ENCODE data around the gene PGAP6. TPM values are rescaled to one million over a fixed set of nuclear protein-coding genes. Genes with fewer than 3 reads are reported as not detected.
"Not testable (repeated sequence)": the region's sequence is repeated elsewhere in the genome, so short reads cannot be mapped to it uniquely, and the experiment has no call there.

PGAP6 gene
- total RNA-seq, 1 donor from 2014 or later: 47.6 TPM

- no peak overlapping the region for H3K4me3 ChIP-seq
- H3K9me3 ChIP-seq: no peaks in the 10 kb centered on the region
- intact Hi-C loops (cut with DNase I): no loop called here
- no peak overlapping the region for H3K27ac ChIP-seq
- no peak for TF ChIP-seq CTCF (IDR thresholded peaks at IDR 0.05)
- H3K4me1 ChIP-seq: no peaks in the 10 kb centered on the region
- no peak for DNase-seq (ENCODE audit: low spot score in 2 of 2)
- peaks cover 6 to 39% of the 10 kb centered on the region in 2 donors for H3K36me3 ChIP-seq
- no peaks in the 10 kb centered on the region for H3K27me3 ChIP-seq
These were observed 36.0 kb downstream of the PGAP6 start for GRCh38 chr16:345772-346171.

- H3K9me3 ChIP-seq: no peaks in the 10 kb centered on the region
- intact Hi-C loops (cut with DNase I): no loop called here
- no peaks in the 10 kb centered on the region for H3K27me3 ChIP-seq
- no peak for TF ChIP-seq CTCF (IDR thresholded peaks at IDR 0.05)
- no peak overlapping the region for H3K4me3 ChIP-seq
- no peaks in the 10 kb centered on the region for H3K4me1 ChIP-seq
- H3K27ac ChIP-seq: no peak overlapping the region
- no peak for DNase-seq (ENCODE audit: low spot score in 2 of 2)
- peaks cover 6 to 39% of the 10 kb centered on the region in 2 donors for H3K36me3 ChIP-seq
These were observed 39.1 kb downstream of the PGAP6 start for GRCh38 chr16:342455-343213.

DNA sequence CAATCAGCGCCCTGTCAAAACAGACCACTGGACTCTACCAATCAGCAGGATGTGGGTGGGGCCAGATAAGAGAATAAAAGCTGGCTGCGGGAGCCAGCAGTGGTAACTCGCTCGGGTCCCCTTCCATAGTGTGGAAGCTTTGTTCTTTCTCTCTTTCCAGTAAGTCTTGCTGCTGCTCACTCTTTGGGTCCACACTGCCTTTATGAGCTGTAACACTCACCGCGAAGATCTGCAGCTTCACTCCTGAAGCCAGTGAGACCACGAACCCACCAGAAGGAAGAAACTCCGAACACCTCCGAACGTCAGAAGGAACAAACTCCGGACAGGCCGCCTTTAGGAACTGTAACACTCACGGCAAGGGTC is 39.8 kb downstream of the PGAP6 start:
- intact Hi-C loops (cut with DNase I); H3K27ac ChIP-seq; H3K9me3 ChIP-seq; H3K4me1 ChIP-seq; DNase-seq (ENCODE audit: low spot score in 2 of 2); H3K27me3 ChIP-seq; H3K4me3 ChIP-seq: not testable (repeated sequence)
- H3K36me3 ChIP-seq: peaks cover 6 to 39% of the 10 kb centered on the region in 2 donors

DNA sequence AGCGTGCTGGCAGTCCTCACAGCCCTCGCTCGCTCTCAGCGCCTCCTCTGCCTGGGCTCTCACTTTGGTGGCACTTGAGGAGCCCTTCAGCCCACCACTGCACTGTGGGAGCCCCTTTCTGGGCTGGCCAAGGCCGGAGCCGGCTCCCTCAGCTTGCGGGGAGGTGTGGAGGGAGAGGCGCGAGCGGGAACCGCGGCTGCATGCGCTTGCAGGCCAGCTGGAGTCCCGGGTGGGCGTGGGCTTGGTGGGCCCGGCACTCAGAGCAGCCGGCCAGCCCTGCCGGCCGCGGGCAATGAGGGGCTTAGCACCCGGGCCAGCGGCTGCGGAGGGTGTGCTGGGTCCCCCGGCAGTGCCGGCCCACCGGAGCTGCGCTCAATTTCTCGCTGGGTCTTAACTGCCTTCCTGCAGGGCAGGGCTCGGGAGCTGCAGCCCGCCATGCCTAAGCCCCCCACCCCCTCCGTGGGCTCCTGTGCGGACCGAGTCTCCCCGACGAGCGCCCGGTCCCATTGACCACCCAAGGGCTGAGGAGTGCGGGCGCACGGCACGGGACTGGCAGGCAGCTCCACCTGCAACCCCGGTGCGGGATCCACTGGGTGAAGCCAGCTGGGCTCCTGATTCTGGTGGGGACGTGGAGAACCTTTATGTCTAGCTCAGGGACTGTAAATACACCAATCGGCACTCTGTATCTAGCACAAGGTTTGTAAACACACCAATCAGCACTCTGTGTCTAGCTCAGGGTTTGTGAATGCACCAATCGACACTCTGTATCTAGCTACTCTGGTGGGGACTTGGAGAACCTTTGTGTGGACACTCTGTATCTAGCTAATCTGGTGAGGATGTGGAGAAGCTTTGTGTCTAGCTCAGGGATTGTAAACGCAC is 40.4 kb downstream of the PGAP6 start:
- H3K4me1 ChIP-seq; intact Hi-C loops (cut with DNase I); H3K27me3 ChIP-seq; H3K4me3 ChIP-seq; H3K27ac ChIP-seq; DNase-seq (ENCODE audit: low spot score in 2 of 2); H3K9me3 ChIP-seq: not testable (repeated sequence)
- peaks cover 5 to 33% of the 10 kb centered on the region in 2 donors for H3K36me3 ChIP-seq

DNA sequence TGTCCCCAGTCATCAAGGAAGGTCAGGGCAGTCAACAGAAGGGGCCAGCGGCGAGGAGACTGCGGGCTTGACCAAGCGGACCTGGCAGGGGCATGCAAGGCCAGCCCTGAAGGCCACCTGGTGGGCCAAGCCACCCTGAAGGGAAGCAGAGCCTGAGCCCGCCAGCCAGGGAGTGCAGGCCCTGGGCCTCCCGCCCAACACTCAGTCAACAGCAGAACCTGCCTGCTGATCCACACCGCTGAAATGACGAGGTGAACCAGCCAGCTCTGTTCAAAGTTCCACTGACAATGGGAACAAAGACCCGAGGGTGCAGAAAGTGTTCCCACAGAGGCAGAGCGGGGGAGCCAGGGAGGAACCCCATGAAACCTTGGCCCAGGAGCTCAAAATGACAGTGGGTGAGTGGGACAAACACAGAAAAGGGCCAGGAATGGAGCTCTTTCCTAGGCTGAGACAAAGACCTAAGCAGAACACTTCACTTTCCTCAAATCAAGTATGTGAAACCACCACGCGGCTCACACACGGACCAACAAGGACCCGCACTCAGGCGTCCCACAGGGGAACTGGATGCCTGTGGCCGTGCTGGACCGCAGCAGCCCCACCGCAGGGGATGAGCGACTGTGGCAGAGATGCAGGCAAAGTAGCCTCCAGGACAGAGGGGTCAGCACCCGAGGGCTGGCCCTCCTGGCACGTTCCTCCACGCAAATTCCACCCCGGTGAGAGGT is 41.2 kb downstream of the PGAP6 start:
- intact Hi-C loops (cut with DNase I): no loop called here
- no peak for TF ChIP-seq CTCF (IDR thresholded peaks at IDR 0.05)

DNA sequence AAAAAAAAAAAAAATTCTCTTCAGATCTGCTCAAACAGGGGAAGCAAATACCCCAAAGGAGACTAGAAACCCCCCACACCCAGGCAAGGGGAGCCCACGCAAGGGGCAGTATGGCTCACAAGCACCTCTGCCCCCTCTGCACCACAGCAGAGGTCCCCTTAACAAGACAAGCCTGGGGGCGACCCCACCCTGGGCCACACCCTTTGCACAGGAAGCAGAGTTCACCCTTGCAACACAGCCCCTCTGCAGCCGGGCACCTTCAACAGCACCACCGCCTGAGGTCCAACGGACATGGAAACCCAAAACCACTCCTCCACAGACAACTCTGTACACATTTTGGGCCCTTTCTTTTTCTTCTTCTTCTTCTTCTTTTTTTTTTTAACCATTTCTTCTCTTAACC is 42.1 kb downstream of the PGAP6 start:
- no peak overlapping the region for H3K27ac ChIP-seq
- H3K9me3 ChIP-seq: no peaks in the 10 kb centered on the region
- peaks cover 0 to 3% of the 10 kb centered on the region in 2 donors for H3K4me1 ChIP-seq
- H3K27me3 ChIP-seq: no peaks in the 10 kb centered on the region
- TF ChIP-seq CTCF (IDR thresholded peaks at IDR 0.05): no peak
- peaks cover 0 to 18% of the 10 kb centered on the region in 2 donors for H3K36me3 ChIP-seq
- intact Hi-C loops (cut with DNase I): no loop called here
- no peak for DNase-seq (ENCODE audit: low spot score in 2 of 2)
- no peak overlapping the region for H3K4me3 ChIP-seq

More for the DNA sequence above, 41.2 kb downstream of the PGAP6 start:
- Histone ChIP-seq H3K4me3 (no peak overlapping the region), H3K4me1 (peaks cover 0 to 3% of the 10 kb centered on the region in 2 donors), H3K36me3 (peaks cover 0 to 25% of the 10 kb centered on the region in 2 donors), H3K27ac (no peak overlapping the region), H3K9me3 (no peaks in the 10 kb centered on the region), H3K27me3 (no peaks in the 10 kb centered on the region)
- DNase-seq (ENCODE audit: low spot score in 2 of 2): no peak

All from ascending aorta (tissue), 2 donors.